HG03342 (cell line): Measurements from ENCODE around the gene KLC1.
"Not testable (repeated sequence)": the region's sequence is repeated elsewhere in the genome, so short reads cannot be mapped to it uniquely, and the experiment has no call there.

Source experiments
- ATAC-seq: cut with Tn5 transposase; IDR thresholded peaks from one replicate; pipeline ENCODE4 v1.9.1; 2021; ENCODE audit warnings: mild to moderate bottlenecking, moderate library complexity; ENCODE audit not compliant: unreplicated experiment

The KLC1 gene

DNA sequence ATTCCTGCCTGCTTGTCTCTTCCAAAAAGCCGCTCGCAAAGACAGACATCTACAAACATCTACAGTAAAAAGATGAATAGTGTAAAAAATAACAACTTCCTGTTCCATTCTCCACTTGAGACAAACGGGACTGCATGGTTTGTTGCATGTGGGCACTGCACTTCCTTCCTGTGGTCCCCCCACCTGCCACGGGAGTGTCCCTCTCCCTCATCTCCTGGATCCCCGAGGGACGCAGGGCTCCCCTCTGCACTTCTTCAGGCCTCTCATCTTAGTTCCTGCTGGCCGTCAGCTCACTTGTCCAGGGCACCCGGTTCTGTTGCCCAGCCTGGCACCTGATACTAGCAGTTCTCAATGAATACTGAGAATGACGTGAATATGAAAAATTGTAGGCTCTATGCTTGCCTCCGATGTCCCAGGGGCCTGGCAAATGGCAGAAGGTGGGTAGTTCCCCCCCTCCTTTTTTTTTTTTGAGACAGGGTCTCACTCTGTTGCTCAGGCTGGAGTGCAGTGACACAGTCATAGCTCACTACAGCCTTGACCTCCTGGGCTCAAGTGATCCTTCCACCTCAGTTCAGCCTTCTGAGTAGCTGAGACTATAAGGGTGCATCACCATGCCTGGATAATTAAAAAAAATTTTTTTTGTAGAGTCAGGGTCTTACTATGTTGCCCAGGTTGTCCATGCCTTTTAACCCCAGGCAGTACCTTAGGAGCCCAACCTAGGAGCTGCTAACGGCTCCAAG lies 3.5 kb upstream of the KLC1 start:
- no peak for ATAC-seq

DNA sequence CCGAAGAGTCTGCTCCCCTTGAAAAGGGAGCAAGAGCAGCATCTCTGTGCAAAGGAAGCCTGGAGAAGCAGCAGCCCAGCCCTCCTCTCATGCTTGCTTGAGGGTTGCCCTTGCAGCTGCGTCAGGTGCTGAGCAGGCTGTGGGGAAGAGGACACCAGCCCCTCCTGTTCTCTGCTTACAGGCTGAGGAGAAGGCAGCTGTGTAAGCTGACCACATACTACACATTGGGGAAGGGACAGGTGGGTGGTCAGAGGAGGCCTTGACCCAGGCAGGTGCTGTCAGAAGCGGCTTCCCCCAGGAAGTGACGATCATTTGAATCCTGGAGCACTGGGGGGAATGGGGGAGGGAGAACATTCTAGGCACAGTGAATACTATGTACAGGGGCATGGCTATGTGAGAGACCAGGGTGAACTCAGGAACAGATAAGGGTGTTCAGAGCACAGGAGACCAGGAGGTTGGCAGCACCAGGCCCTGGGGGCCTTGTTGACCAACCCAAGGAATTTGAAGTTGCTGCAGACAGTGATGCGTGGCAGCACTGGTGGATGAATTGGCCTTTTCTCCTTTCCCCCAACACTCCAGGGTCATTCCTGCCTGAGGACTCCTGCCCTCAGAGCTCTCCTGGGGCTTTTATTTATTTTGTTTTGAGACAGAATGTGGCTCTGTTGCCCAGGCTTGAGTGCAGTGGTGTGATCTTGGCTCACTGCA lies 2.7 kb upstream of the KLC1 start:
- ATAC-seq, result no peak

DNA sequence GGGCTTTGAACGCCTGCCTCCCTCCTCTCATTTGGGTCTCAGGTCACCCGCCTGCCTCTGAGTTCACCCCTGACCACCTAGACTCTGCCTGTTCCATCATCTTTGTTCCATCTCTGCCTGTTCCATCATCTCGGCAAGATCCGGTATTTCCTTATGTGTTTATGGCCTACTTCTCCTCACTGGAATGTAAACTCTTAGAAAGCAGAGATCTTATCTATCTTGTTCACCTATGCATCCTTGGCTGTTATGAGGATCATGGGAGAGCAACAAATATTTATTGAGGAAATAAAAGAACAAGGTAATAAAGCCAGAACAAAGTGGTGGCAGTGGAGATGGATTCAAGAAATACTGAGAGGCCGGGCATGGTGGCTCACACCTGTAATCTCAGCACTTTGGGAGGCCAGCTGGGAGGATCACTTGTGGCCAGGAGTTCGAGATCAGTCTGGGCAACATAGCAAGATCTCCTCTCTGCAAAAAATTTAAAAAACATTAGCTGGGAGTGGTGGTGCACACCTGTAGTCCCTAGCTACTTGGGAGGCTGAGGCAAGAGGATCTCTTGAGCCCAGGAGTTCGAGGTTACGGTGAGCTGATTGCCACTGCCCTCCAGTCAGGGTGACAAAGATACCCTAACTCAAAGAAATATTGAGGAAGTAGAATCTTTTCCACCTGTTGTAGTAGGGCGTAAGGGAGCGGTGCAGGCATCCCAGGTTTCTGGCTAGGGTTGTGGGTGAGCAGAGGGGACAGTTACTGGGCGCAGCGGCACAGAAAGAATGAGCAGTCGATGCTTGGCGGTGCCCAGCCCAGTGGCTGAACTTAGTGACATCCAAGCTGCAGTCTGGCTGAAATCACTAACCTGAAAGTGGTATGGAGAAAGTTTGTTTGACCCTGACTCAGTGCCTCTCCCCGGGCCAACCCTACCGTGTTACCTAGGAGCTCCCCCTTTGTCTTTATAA lies 1.7 kb upstream of the KLC1 start:
- ATAC-seq, result no peak

DNA sequence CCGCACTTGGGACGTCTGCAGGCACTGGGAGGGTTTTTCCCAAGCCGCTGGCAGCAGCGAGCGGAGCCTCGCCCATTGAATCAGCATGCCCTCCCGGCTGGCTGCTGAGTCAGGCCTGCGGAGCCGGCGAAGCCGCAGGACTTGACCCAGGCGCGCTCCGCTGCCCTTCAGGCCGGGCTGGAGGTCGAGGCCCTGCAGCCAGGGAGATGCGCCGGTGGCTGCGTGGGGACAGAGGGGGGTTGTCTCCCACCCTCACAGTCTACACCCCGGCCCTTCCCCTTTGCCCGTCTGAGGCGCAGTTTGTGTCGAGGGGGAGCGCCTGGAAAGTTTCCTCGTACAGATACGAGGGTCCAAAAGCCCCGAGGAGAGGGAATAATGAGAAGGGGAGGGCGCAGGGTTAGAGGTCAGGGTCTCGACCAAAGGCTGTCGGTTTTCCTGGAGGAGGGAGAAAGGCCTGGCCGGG lies 759 bp upstream of the KLC1 start:
- no peak for ATAC-seq

DNA sequence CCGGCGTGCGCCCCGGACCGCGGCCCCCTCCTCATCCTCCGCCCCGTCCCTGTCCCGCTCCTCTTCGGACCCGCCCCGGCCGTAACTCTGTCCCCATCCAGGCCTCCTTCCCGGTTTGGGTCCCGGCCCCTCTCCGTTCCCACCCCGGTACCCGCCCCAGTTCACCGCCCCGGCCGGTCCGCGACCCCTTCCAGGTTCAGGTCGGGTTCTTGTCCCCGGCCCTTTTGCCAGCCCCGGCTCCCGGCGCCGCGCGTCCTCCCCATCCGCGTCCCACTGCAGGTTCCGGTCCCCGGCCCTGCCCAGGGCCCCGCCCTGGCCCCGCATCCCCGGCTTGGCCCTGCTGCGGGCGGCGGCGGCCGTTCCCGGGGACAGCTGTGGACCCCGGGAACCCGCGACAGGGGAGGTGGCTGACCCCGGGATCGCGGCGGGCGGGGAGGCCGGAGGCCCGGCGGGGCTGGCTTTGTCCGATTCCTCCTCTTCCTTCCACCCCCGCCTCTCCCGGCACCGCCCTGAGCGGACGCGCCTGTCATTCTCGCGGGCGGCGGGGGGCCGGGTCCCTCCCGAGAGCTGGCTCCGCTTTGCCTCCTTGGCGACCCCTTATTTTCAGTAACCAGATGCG lies 601 bp downstream of the KLC1 start:
- ATAC-seq, result peak; percentile 31

DNA sequence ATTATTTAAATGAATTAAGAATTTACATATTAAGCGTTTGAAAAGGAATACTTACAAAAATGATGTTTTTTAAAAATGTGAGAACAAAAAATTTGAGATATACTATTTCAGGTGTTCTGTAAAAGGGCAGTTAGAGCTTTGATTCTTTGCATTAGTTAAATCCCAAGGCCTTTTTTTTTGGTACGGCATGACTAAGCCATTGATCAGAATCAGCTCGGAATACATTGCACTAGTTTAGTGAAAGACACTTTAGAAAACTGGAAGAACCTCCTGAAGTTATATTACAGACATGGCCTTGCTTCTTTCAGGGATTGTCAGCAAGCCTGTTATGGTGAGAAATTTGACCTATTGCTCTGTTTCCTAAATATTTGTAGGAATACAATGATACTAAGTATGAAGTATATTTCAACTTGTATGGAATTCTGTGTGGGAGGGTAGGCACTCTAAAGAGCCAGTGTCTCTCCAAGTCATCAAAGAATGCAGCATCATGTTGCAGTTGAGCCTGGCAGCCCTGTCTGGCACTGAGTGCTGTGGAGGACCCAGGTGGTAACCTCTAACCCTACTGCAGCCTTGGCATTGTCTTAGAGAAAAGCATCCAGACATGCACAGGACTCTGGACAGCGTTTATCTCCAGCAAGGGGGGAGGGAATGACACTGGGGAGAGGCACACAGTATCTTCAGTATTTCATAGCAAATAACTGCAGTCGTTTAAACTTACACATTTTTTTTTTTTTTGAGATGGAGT lies 1.5 kb downstream of the KLC1 start:
- no peak for ATAC-seq

DNA sequence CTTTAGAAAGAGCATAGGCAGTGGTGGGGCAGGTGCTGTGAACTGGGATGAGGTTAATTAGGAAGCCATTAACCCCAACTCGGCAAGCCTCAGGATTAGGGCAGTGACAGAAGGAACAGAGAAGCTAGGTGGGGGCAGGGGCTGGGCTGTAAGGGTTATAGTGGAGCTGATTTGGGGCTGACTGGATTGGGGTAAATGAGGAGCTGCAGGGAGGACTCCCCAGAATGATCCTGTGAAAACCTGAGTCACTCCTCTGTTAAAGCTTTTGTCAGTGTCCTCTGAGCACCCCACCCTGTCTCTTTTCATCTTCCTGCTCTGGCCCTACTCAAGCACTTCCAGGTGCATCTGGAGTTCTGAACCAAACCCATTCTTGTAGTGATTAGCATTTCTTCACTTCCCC lies 4.4 kb downstream of the KLC1 start:
- ATAC-seq, result no peak

DNA sequence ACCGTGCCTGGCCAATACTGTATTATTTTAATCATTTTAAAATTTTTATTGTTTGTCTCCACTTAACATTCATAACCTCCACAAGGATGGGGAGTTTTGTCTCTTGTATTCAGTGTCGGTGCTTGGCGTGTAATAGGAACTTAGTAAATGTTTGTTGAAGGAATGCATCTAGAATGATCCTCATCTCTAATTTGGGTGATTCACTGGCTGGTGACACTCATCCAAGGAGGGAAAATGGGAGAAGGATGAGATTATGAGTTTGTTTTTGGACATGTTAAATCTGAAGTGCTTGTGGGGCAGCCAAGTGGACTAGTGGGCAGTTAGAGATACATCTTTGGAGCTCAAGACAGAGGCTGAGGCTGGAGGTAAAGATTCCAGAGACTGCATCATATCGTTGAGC lies 5.1 kb downstream of the KLC1 start:
- ATAC-seq, result no peak

DNA sequence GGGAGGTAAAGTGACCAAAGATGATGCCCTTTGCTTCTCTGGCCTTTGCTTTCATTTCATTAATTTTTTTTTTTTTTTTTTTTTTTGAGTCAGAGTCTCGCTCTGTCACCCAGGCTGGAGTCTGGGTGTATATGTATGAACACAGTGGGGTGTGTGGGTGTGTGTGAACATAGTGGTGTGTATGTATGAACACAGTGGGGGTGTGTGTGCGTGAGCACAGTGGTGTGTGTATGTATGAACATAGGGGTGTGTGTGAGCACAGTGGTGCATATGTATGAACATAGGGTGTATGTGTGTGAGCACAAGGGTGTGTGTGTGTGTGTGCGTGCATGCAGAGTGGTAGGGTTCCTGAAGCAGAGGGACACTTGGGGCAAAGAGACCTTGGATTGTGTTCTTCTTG lies 9.6 kb downstream of the KLC1 start:
- no peak for ATAC-seq

DNA sequence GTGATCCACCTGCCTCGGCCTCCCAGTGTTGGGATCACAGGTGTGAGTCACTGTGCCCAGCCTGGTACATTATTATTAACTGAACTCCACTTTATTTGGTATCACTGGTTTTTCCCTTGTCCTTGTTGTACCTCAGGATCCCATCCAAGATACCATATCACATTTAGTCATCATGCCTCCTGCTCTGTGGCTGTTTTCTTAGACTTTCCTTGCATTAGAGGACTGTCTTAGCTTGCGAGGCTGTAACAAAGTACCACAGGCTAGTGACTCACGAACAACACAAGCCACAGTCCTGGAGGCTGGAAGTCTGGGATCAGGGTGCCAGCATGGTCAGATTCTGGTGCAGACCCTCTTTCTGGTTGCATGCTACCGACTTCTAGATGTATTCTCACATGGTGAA lies 12.2 kb downstream of the KLC1 start:
- ATAC-seq, result no peak

DNA sequence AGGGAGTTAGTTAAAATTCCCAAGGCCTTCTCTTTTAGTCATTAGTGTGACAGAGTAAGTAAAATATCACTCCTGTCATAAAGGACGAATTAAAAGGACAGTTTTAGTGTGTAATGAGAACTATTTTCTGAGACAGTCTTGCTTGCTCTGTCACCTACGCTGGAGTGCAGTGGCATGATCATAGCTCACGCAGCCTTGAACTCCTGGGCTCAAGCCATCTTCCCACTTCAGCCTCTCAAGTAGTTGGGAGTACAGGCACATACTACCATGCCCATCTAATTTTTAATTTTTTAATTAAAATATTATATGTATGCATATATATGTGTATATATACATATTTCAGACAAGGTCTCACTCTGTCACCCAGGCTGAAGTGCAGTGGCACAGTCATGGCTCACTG lies 17.2 kb downstream of the KLC1 start:
- no peak for ATAC-seq

DNA sequence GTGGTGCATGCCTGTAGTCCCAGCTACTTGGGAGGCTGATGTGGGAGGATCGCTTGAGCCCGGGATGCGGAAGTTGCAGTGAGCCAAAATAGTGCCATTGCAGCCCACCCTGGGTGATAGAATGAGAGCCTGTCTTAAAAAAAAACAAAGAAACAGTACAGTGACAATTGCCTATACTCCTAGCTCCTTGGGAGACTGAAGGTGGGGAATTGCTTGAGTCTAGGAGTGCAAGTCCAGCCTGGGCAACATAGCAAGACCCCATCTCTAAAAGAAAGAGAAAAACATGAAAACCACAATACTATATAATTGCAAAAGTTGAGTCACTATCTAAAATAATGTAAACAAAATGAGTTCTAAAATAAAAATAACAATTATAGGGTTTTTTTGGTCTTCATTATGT lies 20.0 kb downstream of the KLC1 start:
- ATAC-seq, result no peak

DNA sequence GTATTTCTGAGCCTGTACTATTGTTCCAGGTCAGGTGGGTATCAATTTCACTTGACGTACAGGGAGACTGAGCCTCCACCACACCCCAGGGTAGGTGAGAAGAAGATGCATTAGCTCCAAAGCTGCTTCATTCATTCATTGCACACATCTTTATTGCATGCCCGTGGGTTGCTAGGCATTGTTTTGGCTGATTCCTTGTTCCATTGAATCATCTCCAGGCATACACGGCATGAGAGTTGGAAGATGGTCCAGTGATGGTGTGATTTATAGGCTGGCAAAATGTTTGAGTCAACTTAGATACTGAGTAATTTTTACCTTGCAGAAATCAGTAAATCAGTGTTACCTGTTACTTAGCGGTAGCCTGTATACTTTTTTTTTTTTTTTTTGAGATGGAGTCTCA lies 21.2 kb downstream of the KLC1 start:
- ATAC-seq, result no peak

DNA sequence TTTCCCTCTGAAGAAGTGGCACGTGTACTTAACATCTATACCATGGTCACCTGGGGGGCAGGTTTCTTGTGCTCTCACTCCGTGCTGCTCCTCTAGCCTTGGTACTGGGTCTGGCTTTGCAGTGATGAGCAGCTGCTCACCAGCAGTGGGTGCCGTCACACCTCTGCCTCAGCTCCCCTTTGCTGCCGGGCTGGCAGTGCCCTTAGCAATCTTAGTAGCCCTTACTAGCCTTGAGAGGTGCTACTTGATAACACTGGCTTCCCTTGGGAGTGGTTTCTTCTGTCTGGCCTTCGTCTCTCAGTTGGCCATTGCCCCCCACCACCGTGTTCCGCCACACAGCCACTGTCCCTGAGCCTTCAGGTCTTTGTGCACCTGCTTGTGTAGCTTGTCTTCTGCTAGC lies 22.6 kb downstream of the KLC1 start:
- no peak for ATAC-seq

DNA sequence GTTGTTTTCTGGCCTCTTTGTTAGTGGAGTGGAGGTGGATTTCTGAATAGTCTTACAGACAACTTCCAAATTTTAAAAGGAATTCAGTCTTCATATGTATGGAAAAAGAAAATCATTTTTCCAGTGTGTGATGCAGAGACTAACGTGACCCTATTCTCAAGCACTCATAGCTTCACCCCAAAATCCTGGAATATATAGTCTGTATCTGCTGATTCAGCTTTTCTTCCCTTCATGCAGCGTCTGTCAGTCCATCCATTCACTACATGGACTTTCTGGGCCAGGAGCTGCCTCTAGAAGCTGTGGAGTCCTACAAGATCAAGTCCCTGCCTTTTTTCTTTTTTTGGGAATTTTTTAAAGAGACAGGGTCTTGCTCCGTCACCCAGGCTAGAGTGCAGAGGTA lies 23.8 kb downstream of the KLC1 start:
- ATAC-seq, result no peak

DNA sequence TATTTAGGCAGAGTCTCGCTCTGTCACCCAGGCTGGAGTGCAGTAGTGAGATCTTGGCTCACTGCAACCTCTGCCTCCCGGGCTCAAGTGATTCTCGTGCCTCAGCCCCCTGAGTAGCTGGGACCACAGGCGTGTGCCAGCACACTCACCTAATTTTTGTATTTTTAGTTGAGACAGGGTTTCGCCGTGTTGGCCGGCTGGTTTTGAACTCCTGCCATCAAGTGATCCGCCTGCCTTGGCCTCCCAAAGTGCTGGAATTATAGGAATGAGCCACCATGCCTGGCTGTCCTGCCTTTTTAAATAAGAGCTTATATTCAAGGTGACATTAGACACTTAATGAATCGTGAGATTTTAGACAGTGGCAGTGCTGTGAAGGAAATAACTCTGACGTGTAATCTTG lies 24.3 kb downstream of the KLC1 start:
- ATAC-seq, result not testable (repeated sequence)

DNA sequence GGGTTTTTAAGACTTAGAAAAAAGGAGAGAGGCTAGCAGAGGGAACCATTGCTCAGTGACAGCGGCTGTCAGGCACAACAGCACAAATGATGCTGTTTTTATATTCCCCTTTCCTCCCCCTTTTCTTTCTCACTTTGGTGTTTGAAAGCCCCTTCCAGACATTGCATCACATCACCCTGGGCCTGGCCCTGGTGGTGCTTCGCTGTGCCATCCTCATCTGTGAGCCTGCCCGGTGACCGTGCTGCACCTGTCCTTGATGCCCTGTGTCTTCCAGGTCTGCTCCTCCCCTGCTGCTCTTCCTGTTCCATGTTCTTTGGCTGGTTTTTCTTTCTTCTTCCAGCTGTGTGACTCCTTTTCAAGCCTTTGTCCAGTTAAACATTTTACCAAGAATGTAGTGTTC lies 24.8 kb downstream of the KLC1 start:
- ATAC-seq, result no peak

DNA sequence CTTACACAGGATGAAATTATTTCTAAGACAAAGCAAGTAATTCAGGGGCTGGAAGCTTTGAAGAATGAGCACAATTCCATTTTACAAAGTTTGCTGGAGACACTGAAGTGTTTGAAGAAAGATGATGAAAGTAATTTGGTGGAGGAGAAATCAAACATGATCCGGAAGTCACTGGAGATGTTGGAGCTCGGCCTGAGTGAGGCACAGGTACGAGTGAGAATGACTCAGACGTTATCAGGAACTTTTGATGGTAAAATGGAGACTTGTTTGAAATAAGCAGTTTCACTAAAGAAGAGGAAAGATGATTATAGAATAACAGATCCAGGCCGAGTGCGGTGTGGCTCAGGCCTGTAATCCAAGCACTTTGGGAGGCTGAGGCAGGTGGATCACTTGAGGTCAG lies 25.6 kb downstream of the KLC1 start:
- ATAC-seq, result no peak

DNA sequence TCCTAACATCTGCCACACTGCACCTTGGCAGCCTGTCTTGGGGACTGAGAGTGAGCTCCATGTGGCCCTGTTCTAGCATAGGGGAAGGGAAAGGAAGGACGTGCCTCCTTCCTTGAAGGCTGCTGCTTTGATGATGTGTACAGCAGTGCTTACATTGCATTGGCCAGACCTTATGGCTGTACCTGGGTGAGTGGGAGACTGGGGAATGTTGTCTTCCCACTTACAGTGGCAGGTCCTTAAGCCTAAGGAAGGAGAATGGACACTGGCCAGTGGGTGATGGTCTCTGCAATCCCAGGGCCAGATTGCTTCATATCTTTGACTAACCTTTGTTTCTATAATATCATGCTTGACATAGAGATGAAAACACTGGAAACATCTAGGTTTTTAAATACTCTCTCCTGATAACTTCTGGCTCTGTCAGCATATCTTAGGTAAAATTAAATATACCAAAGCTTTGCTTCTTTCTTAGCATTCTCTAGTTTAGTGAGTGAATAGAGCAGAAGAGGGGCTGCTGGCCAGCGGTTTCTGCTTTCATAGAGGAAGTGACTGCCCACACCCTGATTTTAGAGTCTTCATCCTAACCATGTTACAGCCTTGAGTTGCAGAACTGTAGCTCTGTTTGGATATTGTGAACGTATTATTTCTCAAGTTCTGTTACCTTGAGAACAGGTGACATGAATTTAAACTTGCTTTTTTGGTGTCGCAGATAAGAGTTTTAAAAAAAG lies 27.2 kb downstream of the KLC1 start:
- ATAC-seq, result no peak

DNA sequence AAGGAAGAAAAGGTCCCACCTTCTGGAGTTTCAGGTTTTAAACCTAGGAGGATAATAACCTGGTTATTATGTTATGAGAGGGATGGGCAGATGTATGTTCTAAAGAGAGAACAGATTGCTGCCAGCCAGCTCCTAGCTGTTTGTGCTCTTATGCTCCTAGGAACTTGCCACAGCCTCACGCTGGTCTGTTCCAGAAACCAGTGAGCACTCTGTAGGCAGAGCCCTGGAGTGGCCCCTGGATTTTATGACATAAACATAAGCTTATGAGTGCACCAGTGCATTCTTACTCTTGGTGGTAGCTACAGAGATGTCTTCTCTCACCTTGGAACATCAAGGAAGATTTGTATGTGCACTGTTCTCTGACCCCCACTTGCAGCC lies 27.7 kb downstream of the KLC1 start:
- ATAC-seq, result no peak
